WTC11 (cell line): Measurements from ENCODE around the gene MGAT4C.

Source experiments
- ATF2 ChIP-seq: sonication (generic); formaldehyde crosslinking; IDR thresholded peaks from 2 replicates; pipeline ENCODE4 v1.8.1; 2022; ENCODE audit warnings: low read depth, missing genetic modification reagents, borderline replicate concordance
- CTCF ChIP-seq: fragments of 200-600 bp; IDR thresholded peaks from 2 replicates; pipeline ENCODE4 v1.8.0; 2022; ENCODE audit warnings: antibody characterized with exemption
- E2F1 ChIP-seq: sonication (generic); formaldehyde crosslinking; IDR thresholded peaks from 2 replicates; pipeline ENCODE4 v1.8.0; 2022; ENCODE audit warnings: mild to moderate bottlenecking, missing genetic modification reagents
- E2F5 ChIP-seq: sonication (generic); formaldehyde crosslinking; IDR thresholded peaks from 2 replicates; pipeline ENCODE4 v1.8.1; 2022; ENCODE audit warnings: mild to moderate bottlenecking, moderate library complexity, missing genetic modification reagents
- ELF4 ChIP-seq: sonication (generic); formaldehyde crosslinking; IDR thresholded peaks from 2 replicates; pipeline ENCODE4 v1.8.1; 2022; ENCODE audit warnings: low read depth, mild to moderate bottlenecking, moderate library complexity, missing genetic modification reagents
- IRF1 ChIP-seq: sonication (generic); formaldehyde crosslinking; IDR thresholded peaks from 2 replicates; pipeline ENCODE4 v1.8.0; 2023; ENCODE audit warnings: missing genetic modification reagents
- MAX ChIP-seq: sonication (generic); formaldehyde crosslinking; IDR thresholded peaks from 2 replicates; pipeline ENCODE4 v1.8.0; 2022; ENCODE audit warnings: mild to moderate bottlenecking, missing genetic modification reagents
- MLX ChIP-seq: sonication (generic); formaldehyde crosslinking; IDR thresholded peaks from 2 replicates; pipeline ENCODE4 v1.8.1; 2023; ENCODE audit warnings: mild to moderate bottlenecking, missing genetic modification reagents, moderate library complexity
- SP1 ChIP-seq: sonication (generic); formaldehyde crosslinking; conservative IDR thresholded peaks from 2 replicates; pipeline ENCODE4 v1.8.1; 2022; ENCODE audit warnings: missing genetic modification reagents
- STAT6 ChIP-seq: sonication (generic); formaldehyde crosslinking; conservative IDR thresholded peaks from 2 replicates; pipeline ENCODE4 v1.8.1; 2023; ENCODE audit warnings: mild to moderate bottlenecking, low read depth, missing genetic modification reagents, moderate library complexity
- TCF7 ChIP-seq: sonication (generic); formaldehyde crosslinking; IDR thresholded peaks from 2 replicates; pipeline ENCODE4 v1.8.0; 2022; ENCODE audit warnings: mild to moderate bottlenecking, low read depth, missing genetic modification reagents, moderate library complexity
- TEAD1 ChIP-seq: sonication (generic); formaldehyde crosslinking; IDR thresholded peaks from 2 replicates; pipeline ENCODE4 v1.8.0; 2022; ENCODE audit warnings: mild to moderate bottlenecking, missing genetic modification reagents
- USF2 ChIP-seq: sonication (generic); formaldehyde crosslinking; IDR thresholded peaks from 2 replicates; pipeline ENCODE4 v1.8.1; 2023; ENCODE audit warnings: mild to moderate bottlenecking, missing genetic modification reagents, moderate library complexity
- ZSCAN18 ChIP-seq: fragments of 250-450 bp; sonication (Bioruptor Pico); IDR thresholded peaks from 2 replicates; pipeline ENCODE4 v2.1.2; 2022; ENCODE audit warnings: mild to moderate bottlenecking, moderate library complexity

GRCh38 chr12:86265329-86265695, 9.1 kb upstream of the MGAT4C start:
- TF ChIP-seq USF2, result no peak
- TF ChIP-seq CTCF, result no peak
- no peak for TF ChIP-seq ZSCAN18
- no peak for TF ChIP-seq STAT6 (CRISPR knock-in tag)
- TF ChIP-seq SP1 (CRISPR knock-in tag), result no peak
- TF ChIP-seq MAX (CRISPR knock-in tag), result no peak
- no peak for TF ChIP-seq TCF7 (CRISPR knock-in tag)
- no peak for TF ChIP-seq E2F1
- TF ChIP-seq TEAD1, result no peak
- no peak for TF ChIP-seq ELF4 (CRISPR knock-in tag)
- no peak for TF ChIP-seq E2F5 (CRISPR knock-in tag)
- no peak for TF ChIP-seq MLX (CRISPR knock-in tag)
- no peak for TF ChIP-seq ATF2 (CRISPR knock-in tag)
- no peak for TF ChIP-seq IRF1 (CRISPR knock-in tag)
